Measurements from ENCODE around the gene C1orf21.

GRCh38 chr1:184618851-184619250 lies 232.0 kb downstream of the C1orf21 start:
- TF ChIP-seq POLR2A (IDR thresholded peaks at IDR 0.05; ENCODE audit: low read length) (no peak), GATA1 (IDR thresholded peaks at IDR 0.05; ENCODE audit: low read depth, low read length) (no peak)
